DMS 273 (cell line): ENCODE data around the gene RAD51C.
"Not testable (repeated sequence)": the region's sequence is repeated elsewhere in the genome, so short reads cannot be mapped to it uniquely, and the experiment has no call there.

Source experiments
- DNase-seq: peaks from one replicate; lab custom pipeline; 2025; ENCODE audit not compliant: unreplicated experiment; lab: John Stamatoyannopoulos, UW

Gene RAD51C

DNA sequence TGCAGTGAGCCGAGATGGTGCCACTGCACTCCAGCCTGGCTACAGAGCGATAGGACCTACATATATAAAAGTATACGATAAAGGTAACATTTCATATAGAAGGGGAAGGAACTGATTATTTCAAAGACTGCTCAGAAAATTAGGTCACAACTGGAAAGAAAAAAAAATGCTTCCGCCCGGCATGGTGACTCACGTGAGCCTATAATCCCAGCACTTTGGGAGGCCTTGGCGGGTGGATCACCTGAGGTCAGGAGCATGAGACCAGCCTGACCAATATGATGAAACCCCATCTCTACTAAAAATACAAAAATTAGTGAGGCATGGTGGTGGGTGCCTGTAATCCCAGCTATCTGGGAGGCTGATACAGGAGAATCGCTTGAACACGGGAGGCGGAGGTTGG is 8.4 kb upstream of the RAD51C start:
- no peak for DNase-seq

DNA sequence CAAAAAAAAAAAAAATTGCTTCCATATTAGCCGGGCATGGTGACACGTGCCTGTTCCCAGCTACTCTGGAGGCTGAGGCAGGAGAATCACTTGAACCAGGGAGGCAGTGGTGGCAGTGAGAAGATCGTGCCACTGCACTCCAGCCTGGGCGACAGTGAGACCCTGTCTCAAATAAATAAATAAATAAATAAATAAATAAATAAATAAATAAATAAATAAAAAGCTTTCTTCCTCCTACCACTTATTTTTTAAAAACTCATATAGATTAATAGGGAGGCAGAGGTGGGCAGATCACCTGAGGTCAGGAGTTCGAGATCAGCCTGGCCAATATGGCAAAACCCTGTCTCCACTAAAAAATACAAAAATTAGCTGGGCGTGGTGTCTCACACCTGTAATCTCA is 7.9 kb upstream of the RAD51C start:
- not testable (repeated sequence) for DNase-seq

DNA sequence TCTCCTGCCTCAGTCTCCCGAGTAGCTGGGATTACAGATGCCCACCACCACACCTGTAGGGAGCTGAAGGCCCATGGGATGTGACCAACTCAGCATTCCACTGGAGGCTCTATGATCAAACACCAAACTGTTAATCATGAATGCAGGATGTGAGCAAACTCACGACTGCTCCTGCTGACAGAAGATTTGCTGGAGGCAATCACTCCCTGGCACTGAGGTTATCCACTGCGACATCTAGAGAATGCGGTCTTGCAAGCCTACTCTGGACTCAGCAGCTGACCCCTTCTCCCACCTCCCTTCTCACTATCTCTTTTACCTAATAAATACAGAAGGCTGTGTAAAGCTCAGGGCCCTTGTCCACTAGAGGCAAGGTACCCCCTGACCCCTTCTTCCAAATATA is 5.4 kb upstream of the RAD51C start:
- DNase-seq, result no peak

DNA sequence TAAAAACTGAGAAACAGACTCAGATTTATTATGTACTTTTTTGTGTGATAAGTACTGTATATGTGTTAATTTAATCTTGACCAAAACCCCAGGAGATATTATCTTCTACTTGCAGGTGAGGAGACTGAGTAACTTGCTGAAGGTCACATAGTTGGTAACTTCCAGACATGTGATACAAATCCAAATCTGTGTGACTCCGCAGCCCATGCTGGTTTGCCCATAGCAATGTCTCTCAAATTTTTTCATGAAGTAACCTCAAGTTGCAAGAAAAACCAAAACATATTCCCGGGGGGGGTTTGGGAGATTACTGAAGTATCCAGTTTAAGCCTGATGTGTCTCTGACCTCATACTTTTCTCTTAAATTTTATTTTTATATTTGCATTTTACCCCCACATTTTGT is 3.9 kb upstream of the RAD51C start:
- DNase-seq, result no peak

DNA sequence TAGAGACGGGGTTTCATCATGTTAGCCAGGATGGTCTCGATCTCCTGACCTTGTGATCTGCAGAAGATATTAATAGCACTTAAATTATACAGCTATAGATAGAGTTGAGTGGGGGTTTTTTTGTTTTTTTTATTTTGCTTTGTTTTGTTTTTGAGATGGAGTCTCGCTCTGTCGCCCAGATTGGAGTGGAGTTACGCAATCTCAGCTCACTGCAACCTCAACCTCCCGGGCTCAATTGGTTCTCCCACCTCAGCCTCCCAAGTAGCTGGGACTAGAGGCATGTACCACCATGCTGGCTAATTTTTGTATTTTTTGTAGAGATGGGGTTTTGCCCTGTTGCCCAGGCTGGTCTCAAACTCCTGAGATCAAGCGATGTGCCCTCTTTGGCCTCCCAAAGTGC is 2.4 kb upstream of the RAD51C start:
- DNase-seq, result not testable (repeated sequence)

DNA sequence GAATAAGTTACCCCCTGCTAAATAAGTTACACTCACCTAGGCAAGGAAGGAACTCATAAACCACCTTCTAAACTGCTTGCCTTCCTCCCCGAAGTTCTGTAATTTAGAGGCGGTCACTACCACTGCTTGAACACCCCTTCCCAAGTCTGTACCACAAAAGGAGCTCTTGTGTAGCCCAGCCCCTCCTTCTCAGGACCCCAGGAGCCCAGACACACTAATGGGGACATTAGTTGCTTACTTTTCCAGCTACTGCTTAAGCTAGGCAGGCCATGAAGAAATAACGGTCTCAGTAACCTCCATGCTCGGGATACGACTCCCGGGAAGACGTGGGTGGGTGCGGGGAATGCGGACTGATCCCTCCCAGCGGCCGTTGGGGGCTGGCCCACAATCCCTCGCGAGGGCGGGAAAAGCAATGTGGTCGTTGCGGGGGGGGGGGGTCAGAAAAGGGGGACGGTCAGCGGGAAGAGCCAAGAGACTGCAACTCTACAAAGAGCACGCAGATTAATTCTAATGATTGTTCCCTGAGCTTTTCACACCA is 632 bp upstream of the RAD51C start, which contains the start of gene TEX14:
TSS of gene TEX14 (minus strand) at position 345 of the 538 bp plus-strand sequence. CDS start 40,044 bp downstream, outside the sequence.
- no peak for DNase-seq

DNA sequence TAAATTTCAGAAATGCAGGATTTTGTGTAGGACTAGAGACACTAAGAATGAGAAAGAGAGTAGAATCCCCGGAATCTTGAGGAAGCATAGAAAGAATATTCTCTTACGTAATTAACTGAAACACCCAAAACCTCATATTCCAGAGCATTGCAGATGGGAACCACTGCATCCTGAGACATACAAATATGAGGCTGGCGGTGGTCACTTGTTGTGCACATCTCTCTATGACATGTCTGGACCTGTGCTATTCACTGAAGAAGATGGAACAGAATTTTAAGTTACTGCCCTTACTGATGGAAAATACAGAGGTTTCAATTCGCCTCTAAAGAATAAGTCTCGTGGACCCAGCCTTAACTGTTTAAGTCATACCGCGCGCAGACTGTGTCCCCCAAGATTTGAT is 806 bp downstream of the RAD51C start:
- peak; percentile 19 for DNase-seq

DNA sequence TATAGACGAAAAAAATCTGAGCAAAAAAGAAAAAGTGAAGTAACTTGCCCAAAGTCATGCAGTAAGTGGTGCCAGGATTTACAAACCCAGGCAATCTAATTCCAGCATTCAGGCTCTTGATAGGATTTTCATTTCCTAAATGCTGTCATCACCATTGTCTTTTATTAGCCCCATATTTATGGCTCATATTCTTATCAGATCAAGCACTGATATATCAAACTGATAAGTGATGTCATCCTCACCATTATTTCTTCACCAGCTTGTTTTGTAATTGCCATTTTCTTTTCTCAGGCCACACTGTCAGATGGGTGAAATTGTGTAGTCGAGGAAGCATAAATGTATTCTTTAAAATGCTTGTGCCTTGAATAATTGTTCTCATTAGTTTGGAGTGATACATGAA is 1.3 kb downstream of the RAD51C start:
- DNase-seq, result no peak

DNA sequence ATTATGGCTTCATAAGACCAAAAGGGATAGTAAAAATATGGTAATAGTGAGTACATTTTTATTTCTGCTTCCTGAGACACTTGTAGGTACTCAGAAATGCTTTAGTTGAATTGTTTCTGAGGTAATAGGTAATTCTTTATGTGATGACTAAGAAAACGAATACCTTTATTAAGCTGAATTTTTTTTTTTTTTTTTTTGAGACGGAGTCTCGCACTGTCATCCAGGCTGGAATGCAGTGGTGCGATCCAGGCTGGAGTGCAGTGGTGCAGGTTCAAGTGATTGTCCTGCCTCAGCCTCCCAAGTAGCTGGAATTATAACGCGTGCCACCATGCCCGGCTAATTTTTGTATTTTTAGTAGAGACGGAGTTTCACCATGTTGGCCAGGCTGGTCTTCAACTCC is 1.9 kb downstream of the RAD51C start:
- no peak for DNase-seq

DNA sequence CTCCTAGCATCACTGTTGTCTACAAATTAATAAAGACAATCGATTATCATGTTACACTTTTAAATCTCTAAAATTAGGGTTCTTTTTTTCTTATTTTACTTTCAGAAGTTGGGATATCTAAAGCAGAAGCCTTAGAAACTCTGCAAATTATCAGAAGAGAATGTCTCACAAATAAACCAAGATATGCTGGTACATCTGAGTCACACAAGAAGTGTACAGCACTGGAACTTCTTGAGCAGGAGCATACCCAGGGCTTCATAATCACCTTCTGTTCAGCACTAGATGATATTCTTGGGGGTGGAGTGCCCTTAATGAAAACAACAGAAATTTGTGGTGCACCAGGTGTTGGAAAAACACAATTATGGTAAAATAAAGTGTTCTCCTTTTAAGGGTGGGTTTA is 2.4 kb downstream of the RAD51C start:
- no peak for DNase-seq

DNA sequence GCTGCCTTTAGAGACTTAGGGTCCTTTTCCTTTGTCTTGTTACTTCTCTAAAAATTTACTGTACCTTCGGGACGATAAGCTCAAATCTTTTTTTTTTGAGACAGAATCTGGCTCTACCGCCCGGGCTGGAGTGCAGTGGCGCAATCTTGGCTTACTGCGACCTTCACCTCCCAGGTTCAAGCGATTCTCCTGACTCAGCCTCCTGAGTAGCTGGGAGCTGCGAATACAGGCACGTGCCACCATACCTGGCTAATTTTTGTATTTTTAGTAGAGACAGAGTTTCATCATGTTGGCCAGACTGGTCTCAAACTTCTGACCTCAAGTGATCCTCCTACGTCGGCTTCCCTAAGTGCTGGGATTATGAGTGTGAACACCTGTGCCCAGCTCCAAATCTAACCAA is 7.4 kb downstream of the RAD51C start:
- no peak for DNase-seq

DNA sequence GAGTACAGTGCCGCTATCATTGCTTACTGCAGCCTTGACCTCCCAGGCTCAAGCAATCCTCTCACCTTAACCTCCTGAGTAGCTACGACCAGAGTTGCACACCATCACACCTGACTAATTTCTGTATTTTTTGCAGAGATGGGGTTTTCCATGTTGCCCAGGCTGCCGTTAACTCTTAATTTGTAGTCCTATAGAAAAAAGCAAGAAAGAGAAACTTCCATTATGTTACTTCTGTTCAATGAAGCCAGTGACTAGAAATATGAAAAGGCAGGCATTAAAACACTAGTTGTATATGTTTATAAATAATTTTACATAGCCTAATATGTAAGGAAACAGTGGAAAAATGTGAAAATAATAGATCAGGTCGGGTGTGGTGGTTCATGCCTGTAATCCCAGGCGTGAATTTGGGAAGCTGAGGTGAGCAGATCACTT is 9.7 kb downstream of the RAD51C start:
- no peak for DNase-seq

DNA sequence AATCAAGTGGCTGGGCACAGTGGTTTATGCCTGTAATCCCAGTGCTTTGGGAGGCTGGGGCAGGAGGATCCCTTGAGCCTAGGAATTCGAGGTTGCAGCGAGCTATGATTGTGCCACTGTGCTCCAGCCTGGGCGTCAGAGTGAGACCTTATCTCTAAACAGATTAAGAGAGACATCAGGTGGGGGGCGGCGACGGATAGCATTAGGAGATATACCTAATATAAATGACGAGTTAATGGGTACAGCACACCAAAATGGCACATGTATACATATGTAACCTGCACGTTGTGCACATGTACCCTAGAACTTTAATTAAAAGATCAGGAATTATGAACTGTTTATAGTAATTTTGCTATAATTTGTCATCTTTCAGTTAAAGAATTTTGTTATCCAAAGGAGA is 10.3 kb downstream of the RAD51C start:
- DNase-seq, result no peak

DNA sequence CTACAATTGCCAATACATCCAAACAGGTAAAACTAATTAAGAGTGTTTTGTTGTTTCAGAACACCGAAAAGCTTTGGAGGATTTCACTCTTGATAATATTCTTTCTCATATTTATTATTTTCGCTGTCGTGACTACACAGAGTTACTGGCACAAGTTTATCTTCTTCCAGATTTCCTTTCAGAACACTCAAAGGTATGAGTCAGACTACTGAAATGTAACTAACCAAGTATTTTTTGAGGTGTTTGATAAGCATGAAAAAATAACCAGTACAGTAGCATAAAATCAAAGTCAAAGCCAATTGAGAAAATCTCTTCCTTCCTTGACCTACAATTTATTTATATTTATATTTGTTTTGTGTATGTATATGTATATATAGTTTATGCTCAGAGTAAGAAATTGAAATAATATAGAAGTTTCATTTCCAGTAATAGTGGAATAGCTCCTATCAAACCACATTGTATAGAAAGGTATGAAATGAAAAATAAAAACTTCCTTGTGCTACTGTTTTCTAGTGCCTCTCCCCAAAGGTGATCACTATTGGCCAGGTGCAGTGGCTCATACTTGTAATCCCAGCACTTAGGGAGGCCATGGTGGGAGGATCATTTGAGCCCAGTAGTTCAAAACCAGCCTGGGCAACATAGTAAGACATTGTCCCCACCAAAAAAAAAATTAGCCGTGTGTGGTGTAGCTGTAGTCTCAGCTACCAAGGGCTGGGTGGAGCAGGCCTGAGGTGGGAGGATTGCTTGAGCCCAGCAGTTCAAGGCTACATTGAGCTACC is 10.9 kb downstream of the RAD51C start:
- no peak for DNase-seq

DNA sequence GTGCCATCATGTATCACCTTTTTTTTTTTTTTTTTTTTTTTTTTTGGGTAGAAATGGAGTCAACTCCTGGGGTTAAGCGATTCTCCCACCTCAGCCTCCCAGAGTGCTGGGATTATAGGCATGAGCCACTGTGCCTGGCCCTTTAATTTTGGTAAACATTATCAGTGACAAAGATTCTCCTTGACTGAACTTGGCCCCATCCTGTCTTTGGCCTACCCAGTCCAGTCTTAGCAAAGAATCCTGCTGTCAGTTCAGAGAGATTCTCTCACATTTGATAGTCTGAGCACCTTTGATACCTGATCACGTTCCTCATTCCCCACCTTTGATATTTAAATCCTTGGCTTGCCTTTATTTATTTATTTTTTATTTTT is 11.5 kb downstream of the RAD51C start:
- DNase-seq, result no peak

DNA sequence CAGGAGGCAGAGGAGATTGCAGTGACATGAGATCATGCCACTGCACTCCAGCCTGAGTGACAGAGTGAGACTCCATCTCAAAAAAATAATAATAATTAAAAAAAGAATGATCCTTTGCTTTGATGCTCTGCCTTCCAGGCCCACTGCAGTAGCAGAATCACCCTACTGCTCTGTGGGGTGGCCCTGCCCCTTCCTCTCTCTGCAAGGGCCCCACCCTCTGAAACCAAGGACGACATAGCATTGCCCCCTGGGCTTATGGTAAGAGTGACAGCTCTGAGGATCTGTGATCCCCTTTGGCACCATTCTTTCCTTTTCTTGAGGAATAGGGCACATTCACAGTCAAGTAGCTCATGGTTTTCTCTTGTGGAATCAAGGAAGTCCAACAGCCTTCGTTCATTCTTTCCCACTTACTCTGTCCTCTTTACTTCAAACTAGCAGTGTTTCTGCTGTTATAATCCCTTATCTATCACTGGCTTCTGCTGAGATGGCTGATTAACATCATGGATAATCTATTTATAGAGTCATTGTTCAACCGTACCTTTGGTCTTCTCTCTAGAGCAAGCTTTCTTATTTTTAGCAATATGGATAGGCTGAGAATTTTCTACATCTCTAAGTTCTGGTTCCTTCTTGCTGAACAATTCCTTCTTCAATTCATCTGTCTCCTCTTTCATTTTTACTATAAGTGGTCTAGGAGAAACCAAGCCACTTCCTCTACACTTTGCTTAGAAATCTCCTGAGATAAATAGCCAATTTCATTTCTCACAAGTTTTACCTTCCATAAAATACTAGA is 14.1 kb downstream of the RAD51C start:
- no peak for DNase-seq

DNA sequence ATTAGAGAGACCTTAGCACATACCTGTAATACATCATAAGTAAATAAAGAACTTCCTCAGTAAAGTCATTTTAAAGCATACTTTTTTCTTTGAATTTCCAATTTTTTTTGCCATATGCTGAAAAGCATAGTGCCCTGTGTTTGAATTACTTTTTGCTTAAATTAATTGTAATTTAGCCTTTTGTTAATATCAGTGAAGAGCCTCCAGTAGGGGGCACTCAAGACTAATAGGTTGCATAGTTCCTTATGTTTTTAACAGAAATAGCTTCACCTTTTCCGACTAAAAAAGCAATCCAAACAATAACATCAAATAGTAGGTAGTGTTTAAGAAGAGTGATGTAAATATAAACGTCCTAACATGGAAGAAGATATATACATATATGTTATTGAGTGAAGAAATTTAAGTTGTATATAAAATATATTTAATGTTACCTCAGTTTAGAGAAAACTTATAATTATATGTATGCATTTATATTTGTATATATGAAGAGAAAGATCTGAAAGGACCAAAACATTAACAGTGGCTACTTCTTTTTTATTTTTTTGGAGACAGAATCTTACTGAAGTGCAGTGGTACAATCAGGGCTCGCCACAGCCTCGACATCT is 18.6 kb downstream of the RAD51C start:
- DNase-seq, result peak; percentile 83

DNA sequence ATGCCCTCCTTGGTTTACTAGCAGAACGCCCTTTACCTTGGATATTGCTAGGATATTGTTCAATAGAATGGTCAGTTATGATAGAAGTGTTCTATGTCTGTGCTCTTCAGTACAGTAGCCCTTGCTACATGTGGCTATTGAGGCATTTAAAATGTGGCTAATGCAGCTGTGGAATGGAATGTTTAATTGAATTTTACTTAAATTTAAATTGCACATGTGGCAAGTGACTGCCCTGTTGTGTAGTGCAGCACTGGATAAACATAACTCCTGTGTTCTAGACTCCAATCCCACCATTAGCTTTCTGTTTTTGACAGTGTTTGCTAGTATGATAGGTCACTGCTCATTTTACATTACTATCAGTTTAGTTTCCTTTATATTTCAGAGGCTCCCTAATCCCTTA is 29.9 kb downstream of the RAD51C start:
- no peak for DNase-seq

DNA sequence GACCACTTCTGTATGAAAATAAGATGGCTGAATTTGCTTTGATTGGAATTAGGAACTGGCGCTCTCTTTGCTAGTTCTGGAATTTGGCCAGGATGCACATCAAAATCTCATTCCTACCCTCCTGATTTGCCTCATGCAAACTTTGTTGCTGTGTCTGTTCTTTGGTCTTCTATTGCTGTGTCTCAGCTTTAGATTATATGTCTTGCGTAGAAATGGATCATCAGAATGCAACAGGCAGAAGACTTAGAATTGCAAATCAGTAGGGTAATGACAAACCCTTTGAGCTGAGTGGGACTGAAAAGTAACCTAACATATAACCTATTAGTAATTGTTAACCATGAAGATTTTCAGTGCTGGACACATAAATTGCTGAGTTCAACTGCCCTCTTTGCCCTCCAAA is 30.3 kb downstream of the RAD51C start:
- DNase-seq, result no peak

DNA sequence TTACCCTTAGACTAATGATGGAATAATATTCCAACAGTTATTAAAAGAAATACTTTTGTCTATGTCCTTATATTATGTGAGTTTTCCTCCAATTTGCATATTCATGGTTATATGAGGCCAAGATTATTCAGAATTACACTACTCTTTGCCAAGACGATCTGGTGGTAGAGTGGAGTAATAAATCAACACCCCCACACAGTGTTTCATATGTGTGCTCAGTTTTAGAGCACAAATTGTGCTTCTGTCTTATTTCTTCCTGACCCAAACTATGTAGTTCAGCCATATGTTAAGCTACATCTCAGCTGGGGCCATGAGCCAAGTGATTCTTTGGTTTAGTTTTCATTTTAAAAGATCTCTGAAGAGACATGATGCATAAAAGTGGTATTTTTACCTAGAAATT is 36.4 kb downstream of the RAD51C start:
- DNase-seq, result peak; percentile 7

DNA sequence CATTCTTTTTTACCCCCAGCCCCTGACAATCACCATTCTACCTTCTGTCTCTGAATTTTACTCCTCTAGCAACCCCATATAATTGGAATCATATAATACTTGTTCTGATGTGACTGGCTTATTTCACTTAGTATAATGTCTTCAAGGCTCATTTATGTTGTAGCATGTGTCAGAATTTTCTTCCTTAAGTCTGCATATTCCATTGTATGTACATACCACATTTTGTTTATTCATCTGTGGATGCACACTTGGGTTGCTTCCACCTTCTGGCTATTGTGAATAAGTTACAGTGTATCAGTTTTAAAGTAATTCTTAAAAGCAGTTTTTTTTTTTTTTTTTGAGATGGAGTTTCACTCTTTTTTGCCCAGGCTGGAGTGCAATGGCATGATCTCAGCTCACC is 38.5 kb downstream of the RAD51C start:
- DNase-seq, result no peak

DNA sequence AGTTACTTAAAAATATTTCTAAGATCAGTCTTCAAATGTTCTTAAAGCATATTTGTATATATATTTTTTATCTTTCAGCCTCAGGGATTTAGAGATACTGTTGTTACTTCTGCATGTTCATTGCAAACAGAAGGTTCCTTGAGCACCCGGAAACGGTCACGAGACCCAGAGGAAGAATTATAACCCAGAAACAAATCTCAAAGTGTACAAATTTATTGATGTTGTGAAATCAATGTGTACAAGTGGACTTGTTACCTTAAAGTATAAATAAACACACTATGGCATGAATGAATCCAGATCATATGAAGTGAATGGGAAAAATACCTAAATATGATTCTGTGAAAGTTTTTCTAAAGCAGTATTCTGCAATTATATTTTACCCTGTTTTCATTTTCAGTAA is 41.6 kb downstream of the RAD51C start:
- no peak for DNase-seq
